ENCODE measurements around the gene CHEK2. TPM values are rescaled to one million over a fixed set of nuclear protein-coding genes. Genes with fewer than 3 reads are reported as not detected.

Gene CHEK2
- total RNA-seq, 6 donors from 2014 or later: 5.6 to 14.7 (median 9.7) TPM

GRCh38 chr22:28734393-28734792, 7.2 kb downstream of the CHEK2 start:
- Histone ChIP-seq H3K27ac (peak overlapping the region in 1 of 4 donors; percentile 35), H3K9me3 (no peaks in the 10 kb centered on the region), H3K36me3 (no peaks in the 10 kb centered on the region), H3K4me1 (peaks cover 0 to 6% (median 2%) of the 10 kb centered on the region in 4 donors), H3K4me3 (no peak overlapping the region), H3K27me3 (no peaks in the 10 kb centered on the region)
- no peak for TF ChIP-seq POLR2A (IDR thresholded peaks at IDR 0.05)
- DNase-seq (peak in 1 of 2 donors; percentile 25), ATAC-seq (ENCODE audit: low FRiP score in 2 of 2) (peak in 1 of 2 donors; percentile 34)
- WGBS, 2 donors: 75 to 77% methylated on average over 6 of the region's 6 CpGs

GRCh38 chr22:28730179-28730578, 11.4 kb downstream of the CHEK2 start:
- Histone ChIP-seq H3K4me1 (peaks cover 0 to 6% (median 2%) of the 10 kb centered on the region in 4 donors), H3K36me3 (no peaks in the 10 kb centered on the region), H3K27me3 (no peaks in the 10 kb centered on the region), H3K9me3 (no peaks in the 10 kb centered on the region), H3K27ac (no peak overlapping the region), H3K4me3 (no peak overlapping the region)
- TF ChIP-seq POLR2AphosphoS5 (IDR thresholded peaks at IDR 0.05) (no peak), EP300 (IDR thresholded peaks at IDR 0.05) (no peak), CTCF (IDR thresholded peaks at IDR 0.05) (no peak), POLR2A (IDR thresholded peaks at IDR 0.05) (no peak)
- WGBS, 2 donors: 72 to 93% methylated on average over 3 of the region's 3 CpGs
- ATAC-seq (ENCODE audit: low FRiP score in 2 of 2) (no peak), DNase-seq (no peak)

GRCh38 chr22:28728621-28729313, 12.9 kb downstream of the CHEK2 start:
- 97 to 98% methylated on average over 10 of the region's 10 CpGs for WGBS, 2 donors
- DNase-seq (no peak), ATAC-seq (ENCODE audit: low FRiP score in 2 of 2) (no peak)
- Histone ChIP-seq H3K27me3 (no peaks in the 10 kb centered on the region), H3K9me3 (no peaks in the 10 kb centered on the region), H3K27ac (no peak overlapping the region), H3K36me3 (no peaks in the 10 kb centered on the region), H3K4me3 (no peak overlapping the region), H3K4me1 (no peaks in the 10 kb centered on the region)
- TF ChIP-seq EP300 (IDR thresholded peaks at IDR 0.05): no peak
- TF ChIP-seq CTCF (IDR thresholded peaks at IDR 0.05): no peak
- TF ChIP-seq POLR2AphosphoS5 (IDR thresholded peaks at IDR 0.05): no peak
- no peak for TF ChIP-seq POLR2A (IDR thresholded peaks at IDR 0.05)

- WGBS, 2 donors: 89 to 100% methylated on average over 1 of the region's 1 CpG
Measured at GRCh38 chr22:28728002-28728401, 13.6 kb downstream of the CHEK2 start.

GRCh38 chr22:28718044-28718443, 23.6 kb downstream of the CHEK2 start:
- WGBS, 2 donors: 91 to 96% methylated on average over 3 of the region's 3 CpGs
- H3K4me3 ChIP-seq: no peak overlapping the region
- H3K27ac ChIP-seq: no peak overlapping the region
- no peak for ATAC-seq (ENCODE audit: low FRiP score in 2 of 2)
- DNase-seq: no peak
- H3K36me3 ChIP-seq: no peaks in the 10 kb centered on the region
- no peaks in the 10 kb centered on the region for H3K4me1 ChIP-seq
- no peaks in the 10 kb centered on the region for H3K27me3 ChIP-seq
- no peaks in the 10 kb centered on the region for H3K9me3 ChIP-seq
- no peak for TF ChIP-seq EP300 (IDR thresholded peaks at IDR 0.05)
- no peak for TF ChIP-seq CTCF (IDR thresholded peaks at IDR 0.05)
- no peak for TF ChIP-seq POLR2AphosphoS5 (IDR thresholded peaks at IDR 0.05)
- no peak for TF ChIP-seq POLR2A (IDR thresholded peaks at IDR 0.05)

More at GRCh38 chr22:28728002-28728401, 13.6 kb downstream of the CHEK2 start:
- no peak for ATAC-seq (ENCODE audit: low FRiP score in 2 of 2)
- DNase-seq: no peak
- TF ChIP-seq POLR2AphosphoS5 (IDR thresholded peaks at IDR 0.05) (no peak), POLR2A (IDR thresholded peaks at IDR 0.05) (no peak), CTCF (IDR thresholded peaks at IDR 0.05) (no peak), EP300 (IDR thresholded peaks at IDR 0.05) (no peak)
- H3K4me3 ChIP-seq: no peak overlapping the region
- H3K27ac ChIP-seq: no peak overlapping the region
- H3K4me1 ChIP-seq: no peaks in the 10 kb centered on the region
- no peaks in the 10 kb centered on the region for H3K9me3 ChIP-seq
- H3K36me3 ChIP-seq: no peaks in the 10 kb centered on the region
- H3K27me3 ChIP-seq: no peaks in the 10 kb centered on the region
